Measurements from ENCODE around the gene COPG1.

COPG1 gene

DNA sequence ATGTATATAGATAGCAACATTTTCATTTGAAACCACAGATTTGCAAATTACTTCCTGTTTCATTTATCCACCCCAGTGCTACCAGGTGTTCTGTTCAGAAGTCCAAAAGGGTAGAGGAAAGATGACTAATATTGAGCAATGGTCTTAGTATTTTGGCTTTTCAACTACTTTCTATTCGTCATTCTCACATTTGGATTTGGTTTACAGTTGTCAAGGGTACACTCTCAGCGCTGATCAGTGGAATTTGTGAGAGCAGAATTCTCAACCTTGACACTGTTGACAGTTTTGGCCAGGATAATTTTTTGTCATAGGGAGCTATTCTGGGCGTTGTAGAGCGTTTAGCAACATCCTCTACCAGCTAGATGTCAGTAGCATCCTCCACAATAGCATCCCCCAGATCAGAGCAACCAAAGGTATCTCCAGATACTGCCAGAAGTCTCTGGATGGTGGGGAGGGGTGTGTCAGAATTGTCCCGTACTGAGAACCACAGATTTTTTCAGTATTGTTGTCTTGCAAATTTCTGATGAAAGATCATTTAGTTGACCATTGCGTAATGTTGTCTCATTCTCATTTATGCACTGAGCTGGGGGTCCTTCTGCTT lies 33.4 kb downstream of the COPG1 start:
- no peak overlapping the region for H3K27ac ChIP-seq

GRCh38 chr3:129286081-129286480 lies 36.7 kb downstream of the COPG1 start:
- no peak overlapping the region for H3K27ac ChIP-seq
- no peak for TF ChIP-seq ZFX (IDR thresholded peaks at IDR 0.05)
- TF ChIP-seq, protein P1, sequence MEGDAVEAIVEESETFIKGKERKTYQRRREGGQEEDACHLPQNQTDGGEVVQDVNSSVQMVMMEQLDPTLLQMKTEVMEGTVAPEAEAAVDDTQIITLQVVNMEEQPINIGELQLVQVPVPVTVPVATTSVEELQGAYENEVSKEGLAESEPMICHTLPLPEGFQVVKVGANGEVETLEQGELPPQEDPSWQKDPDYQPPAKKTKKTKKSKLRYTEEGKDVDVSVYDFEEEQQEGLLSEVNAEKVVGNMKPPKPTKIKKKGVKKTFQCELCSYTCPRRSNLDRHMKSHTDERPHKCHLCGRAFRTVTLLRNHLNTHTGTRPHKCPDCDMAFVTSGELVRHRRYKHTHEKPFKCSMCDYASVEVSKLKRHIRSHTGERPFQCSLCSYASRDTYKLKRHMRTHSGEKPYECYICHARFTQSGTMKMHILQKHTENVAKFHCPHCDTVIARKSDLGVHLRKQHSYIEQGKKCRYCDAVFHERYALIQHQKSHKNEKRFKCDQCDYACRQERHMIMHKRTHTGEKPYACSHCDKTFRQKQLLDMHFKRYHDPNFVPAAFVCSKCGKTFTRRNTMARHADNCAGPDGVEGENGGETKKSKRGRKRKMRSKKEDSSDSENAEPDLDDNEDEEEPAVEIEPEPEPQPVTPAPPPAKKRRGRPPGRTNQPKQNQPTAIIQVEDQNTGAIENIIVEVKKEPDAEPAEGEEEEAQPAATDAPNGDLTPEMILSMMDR (conservative IDR thresholded peaks at IDR 0.05) = no peak

More for the DNA sequence above, 33.4 kb downstream of the COPG1 start:
- no peak for TF ChIP-seq ZFX (IDR thresholded peaks at IDR 0.05)

GRCh38 chr3:129288446-129288845 lies 39.0 kb downstream of the COPG1 start:
- no peak for TF ChIP-seq ZFX (IDR thresholded peaks at IDR 0.05)
- TF ChIP-seq, protein P1 (conservative IDR thresholded peaks at IDR 0.05) = no peak
- H3K27ac ChIP-seq = no peak overlapping the region

- TF ChIP-seq ZFX (IDR thresholded peaks at IDR 0.05) = no peak
- TF ChIP-seq, protein P1 (conservative IDR thresholded peaks at IDR 0.05) = no peak
- H3K27ac ChIP-seq = no peak overlapping the region
Observed at GRCh38 chr3:129289201-129289921, 40.0 kb downstream of the COPG1 start.

DNA sequence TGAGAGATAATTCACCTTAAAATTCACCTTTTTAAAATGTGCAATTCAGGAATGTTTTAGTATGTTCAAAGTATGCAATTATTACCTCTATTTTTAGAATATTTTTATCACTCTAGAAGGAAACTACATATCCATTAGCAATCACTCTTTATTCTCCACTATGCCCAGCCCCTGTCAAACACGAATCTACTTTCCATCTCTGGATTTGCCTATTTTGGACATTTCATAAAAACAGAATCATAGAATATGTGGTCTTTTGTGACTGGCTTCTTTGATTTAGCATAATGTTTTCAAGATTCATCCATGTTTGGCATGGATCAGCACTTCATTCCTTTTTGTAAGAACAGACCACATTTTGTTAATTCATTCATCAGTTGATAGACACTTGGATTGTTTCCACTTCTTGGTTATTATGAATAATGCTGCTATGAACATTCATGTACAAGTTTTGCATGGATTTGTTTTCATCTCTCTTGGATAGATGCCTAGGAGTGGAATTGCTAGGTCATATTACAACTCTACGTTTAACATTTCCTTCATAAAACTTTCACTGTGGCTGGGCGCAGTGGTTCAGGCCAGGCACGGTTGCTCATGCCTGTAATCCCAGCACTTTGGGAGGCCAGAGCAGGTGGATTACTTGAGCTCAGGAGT lies 42.0 kb downstream of the COPG1 start:
- TF ChIP-seq, protein P1 (conservative IDR thresholded peaks at IDR 0.05) = no peak
- TF ChIP-seq ZFX (IDR thresholded peaks at IDR 0.05) = no peak
- H3K27ac ChIP-seq = no peak overlapping the region

DNA sequence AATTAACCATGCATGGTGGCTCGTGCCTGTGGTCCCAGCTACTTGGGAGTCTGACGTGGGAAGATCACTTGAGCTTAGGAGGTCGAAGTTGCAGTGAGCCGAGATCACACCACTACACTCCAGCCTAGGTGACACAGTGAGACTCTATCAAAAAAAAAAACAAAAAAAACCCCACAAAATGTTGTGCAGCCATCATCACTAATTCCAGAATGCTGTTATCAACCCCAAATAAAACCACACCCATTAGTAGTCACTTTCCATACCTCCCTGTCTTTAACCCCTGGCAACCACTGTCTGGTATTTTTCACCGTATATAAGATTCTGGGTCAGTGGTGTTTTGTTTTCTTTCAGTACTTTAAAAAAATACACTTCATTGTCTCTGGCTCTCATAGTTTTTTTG lies 45.9 kb downstream of the COPG1 start:
- TF ChIP-seq, protein P1 (conservative IDR thresholded peaks at IDR 0.05) = no peak
- no peak for TF ChIP-seq ZFX (IDR thresholded peaks at IDR 0.05)
- H3K27ac ChIP-seq = no peak overlapping the region

- no peak for TF ChIP-seq ZFX (IDR thresholded peaks at IDR 0.05)
- TF ChIP-seq, protein P1 (conservative IDR thresholded peaks at IDR 0.05) = no peak
- H3K27ac ChIP-seq = no peak overlapping the region
Observed at GRCh38 chr3:129304146-129304961, 54.9 kb downstream of the COPG1 start.
